H9 (cell line): ENCODE data around the gene ABHD14A. TPM values are rescaled to one million over a fixed set of nuclear protein-coding genes. Genes with fewer than 3 reads are reported as not detected.

Source experiments
- DNase-seq: peaks from one replicate; pipeline ENCODE4 v3.0.0-alpha.2; 2017
- H2AFZ ChIP-seq: one replicate; pipeline ENCODE4 v1.6.1; 2013; ENCODE audit warnings: mild to moderate bottlenecking, low read length, control low read depth, moderate library complexity
- H2AK5ac ChIP-seq: 2 replicates; pipeline ENCODE4 v1.6.1; 2013; ENCODE audit warnings: low read length, control low read depth, mixed read lengths; ENCODE audit not compliant: insufficient read length
- H2BK120ac ChIP-seq: one replicate; pipeline ENCODE4 v1.6.1; 2013; ENCODE audit warnings: low read depth, mild to moderate bottlenecking, low read length, control low read depth, inconsistent platforms; ENCODE audit not compliant: poor library complexity, severe bottlenecking
- H2BK12ac ChIP-seq: 2 replicates; pipeline ENCODE4 v1.6.1; 2013; ENCODE audit warnings: low read length, control low read depth, mixed read lengths, low read depth; ENCODE audit not compliant: insufficient read length
- H2BK15ac ChIP-seq: 2 replicates; pipeline ENCODE4 v1.6.1; 2013; ENCODE audit warnings: low read depth, low read length, control low read depth
- H2BK20ac ChIP-seq: one replicate; pipeline ENCODE4 v1.6.1; 2013; ENCODE audit warnings: low read depth, mild to moderate bottlenecking, low read length, control low read depth, inconsistent platforms; ENCODE audit not compliant: poor library complexity, severe bottlenecking
- H2BK5ac ChIP-seq: 2 replicates; pipeline ENCODE4 v1.6.1; 2013; ENCODE audit warnings: low read length, control low read depth, mixed read lengths; ENCODE audit not compliant: insufficient read length
- H3K14ac ChIP-seq: 2 replicates; pipeline ENCODE4 v1.6.1; 2013; ENCODE audit warnings: low read length, control low read depth; ENCODE audit not compliant: insufficient read depth
- H3K18ac ChIP-seq: 2 replicates; pipeline ENCODE4 v1.6.1; 2013; ENCODE audit warnings: low read depth, mild to moderate bottlenecking, mixed read lengths, low read length, control low read depth; ENCODE audit not compliant: insufficient read length
- H3K23ac ChIP-seq: 2 replicates; pipeline ENCODE4 v1.6.1; 2013; ENCODE audit warnings: low read length, control low read depth, mixed read lengths, low read depth; ENCODE audit not compliant: insufficient read length
- H3K23me2 ChIP-seq: 2 replicates; pipeline ENCODE4 v1.6.1; 2013; ENCODE audit warnings: low read depth, mild to moderate bottlenecking, mixed read lengths, low read length, control low read depth; ENCODE audit not compliant: insufficient read length, poor library complexity, severe bottlenecking
- H3K27ac ChIP-seq: 2 replicates; pipeline ENCODE4 v1.5.1; 2013; ENCODE audit warnings: low read length, control low read depth, mixed read lengths, low read depth; ENCODE audit not compliant: insufficient read length
- H3K27me3 ChIP-seq: 2 replicates; pipeline ENCODE4 v1.6.1; 2013; ENCODE audit warnings: low read length, control low read depth, inconsistent platforms; ENCODE audit not compliant: insufficient read depth
- H3K4ac ChIP-seq: 2 replicates; pipeline ENCODE4 v1.6.1; 2013; ENCODE audit warnings: low read depth, mild to moderate bottlenecking, control low read depth, inconsistent platforms, low read length, moderate library complexity
- H3K4me1 ChIP-seq: 2 replicates; pipeline ENCODE4 v1.6.1; 2013; ENCODE audit warnings: low read length, control low read depth, inconsistent platforms; ENCODE audit not compliant: insufficient read depth
- H3K4me2 ChIP-seq: 2 replicates; pipeline ENCODE4 v1.6.1; 2013; ENCODE audit warnings: low read length, control low read depth, mixed read lengths; ENCODE audit not compliant: insufficient read length, insufficient read depth
- H3K56ac ChIP-seq: 2 replicates; pipeline ENCODE4 v1.6.1; 2013; ENCODE audit warnings: low read depth, mild to moderate bottlenecking, mixed read lengths, low read length, control low read depth; ENCODE audit not compliant: insufficient read length
- H3K79me1 ChIP-seq: 2 replicates; pipeline ENCODE4 v1.6.1; 2013; ENCODE audit warnings: low read depth, mild to moderate bottlenecking, moderate library complexity, low read length, control low read depth, inconsistent platforms; ENCODE audit not compliant: insufficient read depth, poor library complexity, severe bottlenecking
- H3K79me2 ChIP-seq: 2 replicates; pipeline ENCODE4 v1.6.1; 2013; ENCODE audit warnings: low read length, control low read depth, inconsistent platforms; ENCODE audit not compliant: insufficient read depth
- H3K9ac ChIP-seq: 2 replicates; pipeline ENCODE4 v1.6.1; 2013; ENCODE audit warnings: low read length, control low read depth, mixed read lengths; ENCODE audit not compliant: insufficient read length; ENCODE audit errors: extremely low read depth
- H3K9me3 ChIP-seq: one replicate; pipeline ENCODE4 v1.6.1; 2013; ENCODE audit warnings: low read depth, low read length, inconsistent platforms; ENCODE audit not compliant: control insufficient read depth
- H3T11ph ChIP-seq: one replicate; pipeline ENCODE4 v1.6.1; 2013; ENCODE audit warnings: mild to moderate bottlenecking, low read length, control low read depth, inconsistent platforms
- H4K20me1 ChIP-seq: one replicate; pipeline ENCODE4 v1.6.1; 2013; ENCODE audit not compliant: control insufficient read depth, insufficient read length, insufficient read depth
- H4K5ac ChIP-seq: 2 replicates; pipeline ENCODE4 v1.6.1; 2013; ENCODE audit warnings: low read depth, mild to moderate bottlenecking, mixed read lengths, low read length, control low read depth; ENCODE audit not compliant: insufficient read length
- H4K8ac ChIP-seq: replicated peaks from 2 replicates; pipeline ENCODE4 v1.6.1; 2013; ENCODE audit warnings: low read length, control low read depth, mixed read lengths, low read depth; ENCODE audit not compliant: insufficient read length
- H4K91ac ChIP-seq: 2 replicates; pipeline ENCODE4 v1.6.1; 2013; ENCODE audit warnings: low read depth, mild to moderate bottlenecking, moderate library complexity, mixed read lengths, low read length, control low read depth; ENCODE audit not compliant: insufficient read length
- H3K27ac Mint-ChIP-seq, 3 experiments: 2 replicates in 2 of 3; 3 replicates in 1 of 3; pipeline ENCODE4 v1.8.0; 2020 to 2021; ENCODE audit warnings: mixed read lengths in 3 of 3, mild to moderate bottlenecking in 1 of 3, moderate library complexity in 1 of 3
- H3K27me3 Mint-ChIP-seq: 2 replicates; pipeline ENCODE4 v1.8.0; 2021; ENCODE audit warnings: low read depth, mild to moderate bottlenecking, moderate library complexity, mixed read lengths
- H3K36me3 Mint-ChIP-seq, 3 experiments: 2 replicates in 2 of 3; 3 replicates in 1 of 3; pipeline ENCODE4 v1.8.0; 2020 to 2021; ENCODE audit warnings: low read depth in 3 of 3, mixed read lengths in 3 of 3; ENCODE audit not compliant: insufficient read depth in 1 of 3
- H3K4me1 Mint-ChIP-seq, 2 experiments: 2 replicates each; pipeline ENCODE4 v1.8.0; 2020; ENCODE audit warnings: mixed read lengths in 2 of 2
- H3K4me3 Mint-ChIP-seq, 2 experiments: 2 replicates in 1 of 2; 3 replicates in 1 of 2; pipeline ENCODE4 v1.8.0; 2020 to 2021; ENCODE audit warnings: mild to moderate bottlenecking in 2 of 2, mixed read lengths in 2 of 2, moderate library complexity in 1 of 2
- H3K9me3 Mint-ChIP-seq, 2 experiments: 2 replicates in 1 of 2; 3 replicates in 1 of 2; pipeline ENCODE4 v1.8.0; 2020; ENCODE audit warnings: mild to moderate bottlenecking in 2 of 2, mixed read lengths in 2 of 2, moderate library complexity in 1 of 2
- WGBS: extraction: QIAGEN DNeasy Blood & Tissue Kit; methylation state at CpG from one replicate; pipeline ENCODE4 v1.1.7; 2013; ENCODE audit warnings: missing lambda C conversion rate, low lambda C conversion rate, mixed read lengths; ENCODE audit not compliant: insufficient read length; ENCODE audit errors: extremely low coverage; 5-methylcytosine and 5-hydroxymethylcytosine counted together
- total RNA-seq: library from RNA; stranded (reverse); gene quantifications from 2 replicates; pipeline ENCODE4 v1.2.1, GENCODE V29; 2021
- TF ChIP-seq, protein P1 (sequence below): fragments of 200-600 bp; sonication (generic); conservative IDR thresholded peaks from 3 replicates; pipeline ENCODE4 v1.8.0; 2021; ENCODE audit warnings: antibody characterized with exemption, mild to moderate bottlenecking

Gene ABHD14A
- total RNA-seq, 1 experiment from 2014 or later: 3.1 TPM

DNA sequence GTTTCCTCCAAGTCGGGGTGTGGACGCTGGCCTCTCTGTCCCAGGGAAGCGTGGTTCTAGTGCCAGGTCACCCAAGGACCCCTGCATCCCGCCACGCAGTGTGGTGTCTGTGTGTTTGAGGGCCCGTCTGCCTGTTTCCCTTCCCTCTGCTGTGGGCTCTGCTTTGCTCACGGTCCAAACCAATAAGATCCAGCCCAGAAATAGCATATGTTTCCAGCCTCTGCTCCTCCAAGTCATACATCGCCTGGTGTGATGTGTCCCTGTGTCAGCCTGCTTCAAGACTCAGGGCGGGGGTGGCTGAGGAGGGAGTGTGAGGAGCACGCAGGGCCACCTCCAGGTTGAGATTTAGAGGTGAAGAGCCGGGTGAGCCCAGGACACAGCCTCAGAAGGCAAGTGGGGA is 42.7 kb downstream of the ABHD14A start:
- no peaks in the 10 kb centered on the region for H3K27me3 ChIP-seq
- no peak overlapping the region for H3K18ac ChIP-seq
- no peak overlapping the region for H4K8ac ChIP-seq
- H3K14ac ChIP-seq: no peak overlapping the region
- H2BK12ac ChIP-seq: no peak overlapping the region
- Mint-ChIP-seq H3K27me3 (no peaks in the 10 kb centered on the region; the same call in 1 of the 2 replicates), H3K4me1 (peaks cover 8 to 15% of the 10 kb centered on the region in 2 experiments), H3K9me3 (no peaks in the 10 kb centered on the region), H3K27ac (peak overlapping the region in 1 of 3 experiments; percentile 22; a peak in 1 of 7 replicates), H3K36me3 (no peaks in the 10 kb centered on the region), H3K4me3 (no peak overlapping the region)
- H2BK5ac ChIP-seq: no peak overlapping the region
- no peak overlapping the region for H2AK5ac ChIP-seq
- H3K9me3 ChIP-seq: no peaks in the 10 kb centered on the region
- no CpG with 5 or more reads among the region's 11 CpGs for WGBS
- H3K4me2 ChIP-seq: no peak overlapping the region
- H4K5ac ChIP-seq: no peak overlapping the region
- no peak overlapping the region for H2AFZ ChIP-seq
- H2BK20ac ChIP-seq: no peak overlapping the region
- H3K79me2 ChIP-seq: no peaks in the 10 kb centered on the region
- H2BK15ac ChIP-seq: no peak overlapping the region
- no peak overlapping the region for H3T11ph ChIP-seq
- H3K23me2 ChIP-seq: no peaks in the 10 kb centered on the region
- no peak overlapping the region for H2BK120ac ChIP-seq
- H4K91ac ChIP-seq: no peak overlapping the region
- H3K79me1 ChIP-seq: no peaks in the 10 kb centered on the region
- no peak overlapping the region for H3K9ac ChIP-seq
- no peak for DNase-seq
- no peak overlapping the region for H3K23ac ChIP-seq
- no peaks in the 10 kb centered on the region for H3K4me1 ChIP-seq
- H3K27ac ChIP-seq: no peak overlapping the region
- H3K4ac ChIP-seq: no peak overlapping the region
- H4K20me1 ChIP-seq: no peaks in the 10 kb centered on the region
- H3K56ac ChIP-seq: no peak overlapping the region
- TF ChIP-seq, protein P1, sequence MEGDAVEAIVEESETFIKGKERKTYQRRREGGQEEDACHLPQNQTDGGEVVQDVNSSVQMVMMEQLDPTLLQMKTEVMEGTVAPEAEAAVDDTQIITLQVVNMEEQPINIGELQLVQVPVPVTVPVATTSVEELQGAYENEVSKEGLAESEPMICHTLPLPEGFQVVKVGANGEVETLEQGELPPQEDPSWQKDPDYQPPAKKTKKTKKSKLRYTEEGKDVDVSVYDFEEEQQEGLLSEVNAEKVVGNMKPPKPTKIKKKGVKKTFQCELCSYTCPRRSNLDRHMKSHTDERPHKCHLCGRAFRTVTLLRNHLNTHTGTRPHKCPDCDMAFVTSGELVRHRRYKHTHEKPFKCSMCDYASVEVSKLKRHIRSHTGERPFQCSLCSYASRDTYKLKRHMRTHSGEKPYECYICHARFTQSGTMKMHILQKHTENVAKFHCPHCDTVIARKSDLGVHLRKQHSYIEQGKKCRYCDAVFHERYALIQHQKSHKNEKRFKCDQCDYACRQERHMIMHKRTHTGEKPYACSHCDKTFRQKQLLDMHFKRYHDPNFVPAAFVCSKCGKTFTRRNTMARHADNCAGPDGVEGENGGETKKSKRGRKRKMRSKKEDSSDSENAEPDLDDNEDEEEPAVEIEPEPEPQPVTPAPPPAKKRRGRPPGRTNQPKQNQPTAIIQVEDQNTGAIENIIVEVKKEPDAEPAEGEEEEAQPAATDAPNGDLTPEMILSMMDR: no peak
